HCT116 (cell line): ENCODE measurements around the gene COX18. TPM values are rescaled to one million over a fixed set of nuclear protein-coding genes. Genes with fewer than 3 reads are reported as not detected.

Experiments used
- ATAC-seq: fragments of 200-7000 bp; cut with Tn5 transposase; 2 replicates; pipeline ENCODE4 v1.9.1; 2020; ENCODE audit warnings: mild to moderate bottlenecking, moderate library complexity
- Bru-seq: library from RNA; stranded (reverse); fragments of 400-500 nt; gene quantifications from one replicate; lab custom pipeline; 2021; lab: Mats Ljungman, UMichigan
- BruChase-seq, 2 experiments: library from RNA; stranded (reverse); fragments of 400-500 nt; gene quantifications; one replicate each; lab custom pipeline; 2021; lab: Mats Ljungman, UMichigan
- BruUV-seq: library from RNA; stranded (reverse); fragments of 400-500 nt; replicated peaks from 2 replicates; lab custom pipeline; 2021; lab: Mats Ljungman, UMichigan
- CTCF ChIA-PET: fragments of 300-600 bp; sonication (Branson Sonifier 250); formaldehyde crosslinking; loops from one replicate; lab custom pipeline; 2021; ENCODE audit warnings: antibody characterized with exemption; lab: Charles Lee
- POLR2A ChIA-PET: fragments of 300-600, 350-600 bp; sonication (Branson Sonifier 250); formaldehyde crosslinking; loops from one replicate; lab custom pipeline; 2021; ENCODE audit warnings: antibody characterized with exemption; lab: Charles Lee
- RAD21 ChIA-PET, 2 experiments: fragments of 300-600 bp; sonication (Branson Sonifier 250); formaldehyde crosslinking; loops; one replicate each; lab custom pipeline; 2023; ENCODE audit warnings: low total read pairs in 2 of 2; ENCODE audit not compliant: uncharacterized antibody in 2 of 2, unreplicated experiment in 2 of 2, low non-redundant PET in 1 of 2; lab: Charles Lee
- DNase-seq: peaks from one replicate; pipeline ENCODE4 v3.0.0-alpha.2; 2010; ENCODE audit warnings: low read depth, low spot score
- H2AFZ ChIP-seq: fragments of 200-600 bp; shearing (Covaris generic), sonication (generic); 2 replicates; pipeline ENCODE4 v1.6.1; 2017; ENCODE audit warnings: low read depth, mixed run types, mixed read lengths, antibody characterized with exemption, low read length; ENCODE audit not compliant: poor library complexity, severe bottlenecking
- H3K27ac ChIP-seq: 2 replicates; pipeline ENCODE4 v1.5.1; 2012; ENCODE audit warnings: low read depth, low read length
- H3K27me3 ChIP-seq: fragments of 200-600 bp; sonication (generic); 2 replicates; pipeline ENCODE4 v1.6.1; 2016; ENCODE audit warnings: mixed run types, low read length, mixed read lengths; ENCODE audit not compliant: insufficient read depth
- H3K36me3 ChIP-seq, 2 experiments: fragments of 200-500 bp in 1 of 2; fragments of 200-600 bp in 1 of 2; sonication (Bioruptor generic) in 1 of 2; sonication (generic) in 1 of 2; 2 replicates each; pipeline versions ENCODE4 v1.5.1 to v1.6.1; 2014 to 2016; ENCODE audit warnings: low read length in 2 of 2, inconsistent platforms in 1 of 2, mixed read lengths in 1 of 2, mixed run types in 1 of 2; ENCODE audit not compliant: insufficient read depth in 2 of 2, control insufficient read depth in 1 of 2
- H3K4me1 ChIP-seq, 2 experiments: fragments of 200-600 bp in 1 of 2; sonication (generic) in 1 of 2; 2 replicates each; pipeline versions ENCODE4 v1.5.1 to v1.6.1; 2012 to 2017; ENCODE audit warnings: low read length in 2 of 2, inconsistent platforms in 1 of 2, mild to moderate bottlenecking in 1 of 2, mixed read lengths in 1 of 2, mixed run types in 1 of 2, moderate library complexity in 1 of 2; ENCODE audit not compliant: insufficient read depth in 2 of 2, control insufficient read depth in 1 of 2
- H3K4me2 ChIP-seq: fragments of 200-600 bp; sonication (generic); 2 replicates; pipeline ENCODE4 v1.6.1; 2017; ENCODE audit warnings: mixed run types, low read length, mixed read lengths
- H3K4me3 ChIP-seq, 2 experiments: fragments of 200-600 bp in 1 of 2; sonication (generic) in 1 of 2; replicated peaks in 1 of 2; 2 replicates each; pipeline ENCODE4 v1.5.1; 2011 to 2016; ENCODE audit warnings: low read length in 2 of 2, control low read depth in 1 of 2, low read depth in 1 of 2, mild to moderate bottlenecking in 1 of 2, mixed read lengths in 1 of 2, mixed run types in 1 of 2
- H3K79me2 ChIP-seq: fragments of 200-600 bp; sonication (generic); 2 replicates; pipeline ENCODE4 v1.6.1; 2017; ENCODE audit warnings: mild to moderate bottlenecking, mixed run types, low read length, moderate library complexity, mixed read lengths; ENCODE audit not compliant: insufficient read depth
- H3K9ac ChIP-seq: fragments of 200-600 bp; sonication (generic); 2 replicates; pipeline ENCODE4 v1.6.1; 2016; ENCODE audit warnings: low read length, mixed read lengths
- H3K9me2 ChIP-seq: fragments of 200-600 bp; sonication (generic), shearing (Covaris generic); 2 replicates; pipeline ENCODE4 v1.6.1; 2017; ENCODE audit warnings: mixed run types, mild to moderate bottlenecking, moderate library complexity; ENCODE audit not compliant: insufficient read depth
- H3K9me3 ChIP-seq, 2 experiments: fragments of 200-500 bp in 1 of 2; fragments of 200-600 bp in 1 of 2; sonication (Bioruptor generic) in 1 of 2; sonication (generic) in 1 of 2; 2 replicates each; pipeline ENCODE4 v1.6.1; 2014 to 2017; ENCODE audit warnings: low read length in 2 of 2, mixed read lengths in 2 of 2, inconsistent platforms in 1 of 2, low read depth in 1 of 2, mild to moderate bottlenecking in 1 of 2, mixed run types in 1 of 2, moderate library complexity in 1 of 2; ENCODE audit not compliant: control insufficient read depth in 1 of 2, insufficient read depth in 1 of 2
- H4K20me1 ChIP-seq: fragments of 200-600 bp; sonication (generic), shearing (Covaris generic); 2 replicates; pipeline ENCODE4 v1.6.1; 2017; ENCODE audit warnings: mixed run types, mild to moderate bottlenecking, moderate library complexity; ENCODE audit not compliant: insufficient read depth
- CBX3 ChIP-seq: IDR thresholded peaks from 2 replicates; pipeline ENCODE4 v1.6.1; 2012; ENCODE audit warnings: low read depth
- CEBPB ChIP-seq: IDR thresholded peaks from 2 replicates; pipeline ENCODE4 v1.6.1; 2012; ENCODE audit warnings: low read depth
- EGR1 ChIP-seq: IDR thresholded peaks from 2 replicates; pipeline ENCODE4 v1.6.1; 2012; ENCODE audit warnings: low read depth
- ELF1 ChIP-seq: IDR thresholded peaks from 2 replicates; pipeline ENCODE4 v1.6.1; 2012; ENCODE audit warnings: low read depth, borderline replicate concordance
- EZH2 ChIP-seq: fragments of 200-600 bp; sonication (generic); IDR thresholded peaks from 2 replicates; pipeline ENCODE4 v1.6.1; 2017; ENCODE audit warnings: antibody characterized with exemption, mixed run types
- FOSL1 ChIP-seq: IDR thresholded peaks from 2 replicates; pipeline ENCODE4 v1.6.1; 2012; ENCODE audit warnings: low read depth
- JUND ChIP-seq: IDR thresholded peaks from 2 replicates; pipeline ENCODE4 v1.6.1; 2012
- POLR2A ChIP-seq: IDR thresholded peaks from 2 replicates; pipeline ENCODE4 v1.7.0; 2011; ENCODE audit warnings: borderline replicate concordance; ENCODE audit not compliant: insufficient read depth, insufficient read length; ENCODE audit errors: extremely low read depth
- POLR2AphosphoS5 ChIP-seq: IDR thresholded peaks from 2 replicates; pipeline ENCODE4 v1.6.1; 2011; ENCODE audit warnings: mild to moderate bottlenecking, low read depth, low read length, moderate library complexity
- SIN3A ChIP-seq: IDR thresholded peaks from 2 replicates; pipeline ENCODE4 v1.6.1; 2012; ENCODE audit warnings: low read depth
- SP1 ChIP-seq: IDR thresholded peaks from 2 replicates; pipeline ENCODE4 v1.6.1; 2012; ENCODE audit warnings: low read depth
- TCF7L2 ChIP-seq: IDR thresholded peaks from 2 replicates; pipeline ENCODE4 v1.7.0; 2011; ENCODE audit warnings: borderline replicate concordance, inconsistent platforms; ENCODE audit not compliant: insufficient read depth, insufficient read length; ENCODE audit errors: extremely low read depth
- ZFX ChIP-seq: fragments of 450-650 bp; IDR thresholded peaks from 2 replicates; pipeline ENCODE4 v1.6.1; 2017
- ZNF274 ChIP-seq: fragments of 200-500 bp; sonication (Bioruptor generic); IDR thresholded peaks from 2 replicates; pipeline ENCODE4 v1.6.1; 2014; ENCODE audit warnings: mild to moderate bottlenecking, low read depth, low read length, inconsistent platforms
- intact Hi-C: fragments of 100-400 bp; cut with micrococcal nuclease; formaldehyde crosslinking; loops from 2 replicates; pipeline ENCODE4 v1.10.0; 2022
- long read RNA-seq: library from polyadenylated mRNA; unstranded; transcript quantifications from one replicate; pipeline ENCODE4 v2.0.0, GENCODE V29; 2021; ENCODE audit not compliant: unreplicated experiment
- polyA plus RNA-seq: library from polyadenylated mRNA; unstranded; fragments of >200 nt; gene quantifications from 2 replicates; pipeline ENCODE4 v1.2.1, GENCODE V29; 2012; ENCODE audit warnings: missing spikeins
- total RNA-seq: library from RNA; stranded (reverse); gene quantifications from one replicate; pipeline ENCODE4 v1.2.1, GENCODE V29; 2021; ENCODE audit not compliant: unreplicated experiment
- TF ChIP-seq, protein P1 (sequence below), 3 experiments: fragments of 200-600 bp in 1 of 3; sonication (generic) in 1 of 3; IDR thresholded peaks in 2 of 3; conservative IDR thresholded peaks in 1 of 3; 2 replicates each; pipeline ENCODE4 v1.5.1; 2012 to 2017; ENCODE audit warnings: low read depth in 2 of 3, low read length in 2 of 3, antibody characterized with exemption in 1 of 3, borderline replicate concordance in 1 of 3, control low read depth in 1 of 3, mild to moderate bottlenecking in 1 of 3, mixed read lengths in 1 of 3, mixed run types in 1 of 3, moderate library complexity in 1 of 3; ENCODE audit not compliant: insufficient read depth in 1 of 3
- TF ChIP-seq, protein P2 (sequence below): IDR thresholded peaks from 2 replicates; pipeline ENCODE4 v1.6.1; 2011; ENCODE audit warnings: mild to moderate bottlenecking, low read length, moderate library complexity; ENCODE audit not compliant: insufficient replicate concordance; ENCODE audit errors: extremely low read depth
- TF ChIP-seq, protein P3 (sequence below): IDR thresholded peaks from 2 replicates; pipeline ENCODE4 v1.6.1; 2012

The COX18 gene, protein sequence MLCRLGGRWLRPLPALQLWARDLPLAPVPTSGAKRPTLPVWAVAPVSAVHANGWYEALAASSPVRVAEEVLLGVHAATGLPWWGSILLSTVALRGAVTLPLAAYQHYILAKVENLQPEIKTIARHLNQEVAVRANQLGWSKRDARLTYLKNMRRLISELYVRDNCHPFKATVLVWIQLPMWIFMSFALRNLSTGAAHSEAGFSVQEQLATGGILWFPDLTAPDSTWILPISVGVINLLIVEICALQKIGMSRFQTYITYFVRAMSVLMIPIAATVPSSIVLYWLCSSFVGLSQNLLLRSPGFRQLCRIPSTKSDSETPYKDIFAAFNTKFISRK
- 12.5 TPM for total RNA-seq
- 4.3 and 7.0 TPM in 2 replicates for polyA plus RNA-seq
- Bru-seq, nascent RNA = percentile 76 among the genes with signal in this experiment
- percentile 79 among the genes with signal in this experiment for BruChase-seq, experiment 1, labeled RNA remaining after a 6-hour chase
- BruChase-seq, experiment 2, labeled RNA remaining after a 2-hour chase = percentile 71 among the genes with signal in this experiment
- long read RNA-seq, full-length matches to known transcripts = 3 of 4 reads
- long read RNA-seq, partial matches to known transcripts = 0 of 4 reads
- long read RNA-seq, other reads (novel, unspliced or antisense) = 1 of 4 reads

DNA sequence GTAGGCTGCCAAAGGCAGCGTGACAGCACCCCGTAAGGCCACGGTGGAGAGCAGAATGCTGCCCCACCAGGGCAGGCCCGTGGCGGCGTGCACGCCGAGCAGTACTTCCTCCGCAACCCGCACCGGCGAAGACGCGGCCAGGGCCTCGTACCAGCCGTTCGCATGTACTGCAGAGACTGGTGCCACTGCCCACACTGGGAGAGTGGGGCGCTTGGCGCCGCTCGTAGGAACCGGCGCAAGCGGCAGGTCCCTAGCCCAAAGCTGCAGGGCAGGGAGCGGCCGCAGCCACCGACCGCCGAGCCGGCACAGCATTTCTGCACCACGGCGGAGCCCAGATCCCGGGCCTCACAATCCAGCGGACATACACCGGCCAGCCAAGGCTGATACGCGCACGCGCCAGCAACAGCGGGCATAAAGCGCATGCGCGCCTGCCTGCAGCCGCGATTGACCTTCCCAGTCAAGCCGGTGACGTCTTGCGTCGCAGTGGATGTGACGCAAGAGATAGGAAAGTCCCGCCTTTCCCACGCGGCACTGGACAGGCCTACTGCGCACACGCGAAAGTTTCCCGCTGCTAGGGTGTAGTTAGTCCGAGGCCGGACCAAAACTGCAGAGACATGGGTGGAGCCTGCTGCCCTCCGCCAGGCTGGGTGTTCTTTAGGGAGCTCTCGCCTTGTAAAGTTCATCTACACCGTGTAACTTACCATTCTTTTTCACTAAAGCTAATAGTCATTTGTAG, at the start of gene COX18:
Gene COX18, minus strand, starts transcription at position 379 of the 736 bp plus-strand sequence. Its CDS starts 67 bp downstream, at position 312.
- Histone ChIP-seq H3K27me3 (no peaks in the 10 kb centered on the region), H3K4me2 (peak within 1 kb of the TSS; percentile 86), H2AFZ (peak within 1 kb of the TSS; percentile 28), H3K36me3 (peaks cover 0 to 1% of the 10 kb centered on the region in 2 experiments; a peak in 1 of 4 replicates), H3K9me3 (no peaks in the 10 kb centered on the region), H3K9me2 (no peaks in the 10 kb centered on the region), H3K27ac (peak within 1 kb of the TSS; percentile 78), H3K4me1 (peaks cover 4 to 15% of the 10 kb centered on the region in 2 experiments; a peak in 3 of 4 replicates), H3K4me3 (peak within 1 kb of the TSS; percentile 82 to 90), H3K9ac (peak within 1 kb of the TSS; percentile 88), H3K79me2 (peaks cover 13% of the 10 kb centered on the region), H4K20me1 (no peaks in the 10 kb centered on the region)
- ChIA-PET POLR2A (no interaction called here), CTCF (no interaction called here), RAD21 (no interaction called here)
- ATAC-seq (peak; percentile 92), DNase-seq (peak; percentile 97)
- no TSS peak for BruUV-seq
- intact Hi-C loops = loop anchor here (1.0 kb wide), 1 partner anchor 189 kb away; the partner anchor contains the start of gene ANKRD17
- TF ChIP-seq CBX3 (no peak; the same call in 1 of the 2 replicates), SIN3A (no peak; the same call in 1 of the 2 replicates), ZNF274 (no peak), ZFX (peak; percentile 97), EZH2 (no peak), CEBPB (peak; percentile 81), ELF1 (no peak; the same call in 1 of the 2 replicates), TCF7L2 (peak; percentile 35), SP1 (peak; percentile 83), POLR2AphosphoS5 (peak; percentile 91), EGR1 (no peak), JUND (no peak), FOSL1 (no peak; the same call in 1 of the 2 replicates), POLR2A (peak; percentile 95)
- TF ChIP-seq, protein P1, sequence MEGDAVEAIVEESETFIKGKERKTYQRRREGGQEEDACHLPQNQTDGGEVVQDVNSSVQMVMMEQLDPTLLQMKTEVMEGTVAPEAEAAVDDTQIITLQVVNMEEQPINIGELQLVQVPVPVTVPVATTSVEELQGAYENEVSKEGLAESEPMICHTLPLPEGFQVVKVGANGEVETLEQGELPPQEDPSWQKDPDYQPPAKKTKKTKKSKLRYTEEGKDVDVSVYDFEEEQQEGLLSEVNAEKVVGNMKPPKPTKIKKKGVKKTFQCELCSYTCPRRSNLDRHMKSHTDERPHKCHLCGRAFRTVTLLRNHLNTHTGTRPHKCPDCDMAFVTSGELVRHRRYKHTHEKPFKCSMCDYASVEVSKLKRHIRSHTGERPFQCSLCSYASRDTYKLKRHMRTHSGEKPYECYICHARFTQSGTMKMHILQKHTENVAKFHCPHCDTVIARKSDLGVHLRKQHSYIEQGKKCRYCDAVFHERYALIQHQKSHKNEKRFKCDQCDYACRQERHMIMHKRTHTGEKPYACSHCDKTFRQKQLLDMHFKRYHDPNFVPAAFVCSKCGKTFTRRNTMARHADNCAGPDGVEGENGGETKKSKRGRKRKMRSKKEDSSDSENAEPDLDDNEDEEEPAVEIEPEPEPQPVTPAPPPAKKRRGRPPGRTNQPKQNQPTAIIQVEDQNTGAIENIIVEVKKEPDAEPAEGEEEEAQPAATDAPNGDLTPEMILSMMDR (IDR thresholded peaks at IDR 0.05 in 2 of 3, conservative IDR thresholded peaks at IDR 0.05 in 1 of 3; ENCODE audit: borderline replicate concordance in 1 of 3, insufficient read depth in 1 of 3, low read depth in 2 of 3, low read length in 2 of 3) = no peak
- TF ChIP-seq, protein P2, sequence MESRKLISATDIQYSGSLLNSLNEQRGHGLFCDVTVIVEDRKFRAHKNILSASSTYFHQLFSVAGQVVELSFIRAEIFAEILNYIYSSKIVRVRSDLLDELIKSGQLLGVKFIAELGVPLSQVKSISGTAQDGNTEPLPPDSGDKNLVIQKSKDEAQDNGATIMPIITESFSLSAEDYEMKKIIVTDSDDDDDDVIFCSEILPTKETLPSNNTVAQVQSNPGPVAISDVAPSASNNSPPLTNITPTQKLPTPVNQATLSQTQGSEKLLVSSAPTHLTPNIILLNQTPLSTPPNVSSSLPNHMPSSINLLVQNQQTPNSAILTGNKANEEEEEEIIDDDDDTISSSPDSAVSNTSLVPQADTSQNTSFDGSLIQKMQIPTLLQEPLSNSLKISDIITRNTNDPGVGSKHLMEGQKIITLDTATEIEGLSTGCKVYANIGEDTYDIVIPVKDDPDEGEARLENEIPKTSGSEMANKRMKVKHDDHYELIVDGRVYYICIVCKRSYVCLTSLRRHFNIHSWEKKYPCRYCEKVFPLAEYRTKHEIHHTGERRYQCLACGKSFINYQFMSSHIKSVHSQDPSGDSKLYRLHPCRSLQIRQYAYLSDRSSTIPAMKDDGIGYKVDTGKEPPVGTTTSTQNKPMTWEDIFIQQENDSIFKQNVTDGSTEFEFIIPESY = no peak
- TF ChIP-seq, protein P3, sequence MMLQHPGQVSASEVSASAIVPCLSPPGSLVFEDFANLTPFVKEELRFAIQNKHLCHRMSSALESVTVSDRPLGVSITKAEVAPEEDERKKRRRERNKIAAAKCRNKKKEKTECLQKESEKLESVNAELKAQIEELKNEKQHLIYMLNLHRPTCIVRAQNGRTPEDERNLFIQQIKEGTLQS = no peak
